ENCODE results near the gene CDCA7L. TPM values are rescaled to one million over a fixed set of nuclear protein-coding genes. Genes with fewer than 3 reads are reported as not detected.

The CDCA7L gene, protein sequence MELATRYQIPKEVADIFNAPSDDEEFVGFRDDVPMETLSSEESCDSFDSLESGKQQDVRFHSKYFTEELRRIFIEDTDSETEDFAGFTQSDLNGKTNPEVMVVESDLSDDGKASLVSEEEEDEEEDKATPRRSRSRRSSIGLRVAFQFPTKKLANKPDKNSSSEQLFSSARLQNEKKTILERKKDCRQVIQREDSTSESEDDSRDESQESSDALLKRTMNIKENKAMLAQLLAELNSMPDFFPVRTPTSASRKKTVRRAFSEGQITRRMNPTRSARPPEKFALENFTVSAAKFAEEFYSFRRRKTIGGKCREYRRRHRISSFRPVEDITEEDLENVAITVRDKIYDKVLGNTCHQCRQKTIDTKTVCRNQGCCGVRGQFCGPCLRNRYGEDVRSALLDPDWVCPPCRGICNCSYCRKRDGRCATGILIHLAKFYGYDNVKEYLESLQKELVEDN
- total RNA-seq: 123 and 164 TPM in 2 replicates

DNA sequence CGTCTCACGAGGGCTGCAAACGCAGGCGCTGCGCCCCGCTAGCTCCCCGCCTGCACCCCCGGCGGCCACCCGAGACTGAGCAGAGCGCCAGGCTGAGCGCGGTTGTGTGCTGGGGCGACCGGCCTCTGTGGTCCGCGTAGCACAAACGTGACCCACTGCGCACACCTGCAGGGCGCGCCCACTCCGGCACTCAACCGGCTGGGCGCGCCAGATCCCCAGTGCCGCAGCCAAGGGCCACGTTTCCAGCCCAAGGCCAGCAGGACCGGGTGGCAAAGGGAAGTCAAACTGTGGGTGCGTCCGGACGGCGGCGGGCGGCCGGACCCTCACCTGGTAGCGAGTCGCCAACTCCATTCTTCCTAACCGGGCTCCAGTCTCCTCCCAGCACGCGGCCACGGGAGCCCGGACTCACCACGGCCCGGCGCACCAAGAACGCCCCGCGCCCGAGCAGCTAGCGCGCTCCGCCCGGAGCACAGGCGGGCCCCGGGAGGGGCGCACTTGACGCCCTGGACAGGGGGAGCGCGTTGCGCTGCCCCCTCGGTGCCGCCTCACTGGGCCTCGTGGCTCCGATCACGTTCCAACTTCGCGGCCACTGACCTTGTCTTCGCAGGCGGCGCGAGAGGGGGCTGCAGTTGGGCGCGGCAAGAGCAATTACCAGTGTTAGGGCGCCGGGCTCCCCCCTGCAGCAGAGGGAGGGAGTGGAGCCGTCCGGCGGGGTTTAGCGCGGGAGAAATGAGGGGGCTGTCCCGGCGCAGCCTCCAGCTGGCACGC, at the start of gene CDCA7L:
Gene CDCA7L (minus strand): TSS at position 446 of the 768 bp plus-strand sequence. CDS start 95 bp downstream, at position 351.

Data from thoracic aorta endothelial cell (primary cell).